CD4-positive, alpha-beta T cell treated with Interleukin-10 for 1 hour (primary cell): ENCODE results near the gene ATG9A.

Experiments used
- DNase-seq: peaks from one replicate; pipeline ENCODE4 v3.0.0-alpha.2; 2020

Gene ATG9A

DNA sequence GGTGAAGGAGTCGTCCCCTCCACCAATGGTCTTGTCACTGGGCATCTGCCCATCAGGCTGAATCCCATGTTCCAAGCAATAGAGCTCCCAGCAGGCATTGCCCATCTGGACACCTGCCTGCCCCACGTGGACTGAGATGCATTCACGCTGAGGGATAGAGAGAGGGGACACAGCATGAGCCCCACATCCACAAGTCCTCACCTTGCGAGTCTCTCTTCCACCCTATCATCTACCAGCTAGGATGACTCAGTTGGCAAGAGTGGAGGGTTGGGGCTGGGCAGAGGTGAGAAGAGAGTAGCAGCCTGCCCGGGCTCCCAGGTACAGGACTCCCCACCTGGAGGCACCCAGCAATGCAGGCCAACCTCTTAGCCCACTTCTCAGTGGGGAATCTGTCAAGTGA is 22.6 kb upstream of the ATG9A start:
- peak; percentile 25 for DNase-seq

DNA sequence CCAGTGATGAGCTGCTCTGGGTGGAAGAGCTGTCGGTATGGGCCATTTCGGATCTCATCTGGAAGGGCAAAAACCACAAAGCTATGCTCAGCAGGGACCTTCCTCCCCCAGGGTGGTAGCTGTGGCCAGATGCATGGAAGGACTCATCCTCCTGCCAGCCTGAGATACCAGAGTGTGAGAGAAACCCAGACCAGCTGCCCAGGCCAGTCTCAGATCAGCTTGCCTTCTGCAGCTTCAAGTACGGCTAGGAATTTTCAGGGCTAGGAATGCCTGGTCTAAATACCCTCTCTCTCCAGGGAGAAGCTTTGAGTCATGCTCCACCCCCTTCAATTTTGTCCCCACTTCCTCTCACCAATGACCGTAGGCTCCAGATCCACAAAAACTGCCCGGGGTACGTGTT is 22.2 kb upstream of the ATG9A start:
- no peak for DNase-seq

DNA sequence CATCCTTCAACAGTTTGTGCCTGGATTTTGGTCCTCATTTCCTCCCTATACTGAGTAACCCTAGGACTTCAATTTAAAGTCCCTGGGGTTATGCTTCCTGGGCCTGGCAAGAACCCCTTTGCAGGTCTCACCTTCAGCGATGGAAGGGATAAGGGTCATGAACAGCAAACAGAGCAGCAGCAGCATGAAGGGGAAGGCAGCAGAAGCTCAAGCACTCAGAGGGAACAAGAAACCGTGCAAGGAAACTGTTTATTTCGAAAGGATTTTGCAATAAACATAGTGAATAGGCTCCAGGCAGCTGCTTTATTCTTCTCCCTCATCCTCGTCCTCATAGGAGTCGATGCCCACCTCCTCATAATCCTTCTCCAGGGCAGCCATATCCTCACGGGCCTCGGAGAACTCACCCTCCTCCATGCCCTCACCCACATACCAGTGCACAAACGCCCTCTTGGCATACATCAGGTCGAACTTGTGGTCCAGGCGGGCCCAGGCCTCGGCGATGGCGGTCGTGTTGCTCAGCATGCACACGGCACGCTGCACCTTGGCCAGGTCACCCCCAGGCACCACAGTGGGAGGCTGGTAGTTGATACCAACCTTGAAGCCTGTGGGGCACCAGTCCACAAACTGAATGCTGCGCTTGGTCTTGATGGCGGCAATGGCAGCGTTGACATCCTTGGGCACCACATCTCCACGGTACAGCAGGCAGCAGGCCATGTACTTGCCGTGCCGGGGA is 20.8 kb upstream of the ATG9A start:
- DNase-seq = no peak

DNA sequence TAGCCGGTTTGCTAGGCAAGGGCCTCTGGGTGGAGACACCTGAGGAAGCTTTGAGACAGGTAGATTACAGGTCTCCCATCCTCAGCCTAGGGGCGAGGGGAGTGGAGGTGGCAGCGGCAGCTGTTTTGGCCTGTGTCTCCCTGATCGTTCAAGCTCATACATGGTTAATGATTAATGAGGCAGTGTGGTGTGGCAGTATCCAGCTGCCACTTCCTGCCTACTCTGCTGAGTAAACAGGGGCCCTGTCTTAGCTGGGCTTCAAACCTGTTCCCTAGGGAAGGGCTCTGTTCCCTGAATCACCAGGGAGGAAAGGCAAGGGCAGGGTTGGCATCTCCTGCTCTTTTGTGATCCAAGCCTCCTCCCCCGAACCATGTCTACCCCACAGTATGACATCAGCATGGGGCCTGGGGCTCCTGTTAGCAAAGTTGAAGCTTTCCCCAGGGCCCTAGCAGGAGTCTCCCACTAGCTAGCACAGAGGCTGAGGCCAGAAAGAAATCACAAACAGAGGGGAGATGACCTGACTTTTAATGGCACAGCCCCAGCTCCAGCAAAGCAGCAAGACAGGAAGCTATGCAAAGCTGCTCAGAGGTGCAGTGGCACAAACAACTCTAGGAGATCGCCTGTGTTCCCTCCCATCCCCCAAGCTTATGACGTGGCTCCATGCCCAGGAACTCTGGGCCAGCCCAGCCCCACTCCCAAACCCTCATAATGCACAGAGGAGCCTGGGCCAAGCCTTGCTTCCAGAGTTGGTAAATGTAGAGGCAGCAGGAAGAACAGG is 20.0 kb upstream of the ATG9A start:
- peak; percentile 65 for DNase-seq

DNA sequence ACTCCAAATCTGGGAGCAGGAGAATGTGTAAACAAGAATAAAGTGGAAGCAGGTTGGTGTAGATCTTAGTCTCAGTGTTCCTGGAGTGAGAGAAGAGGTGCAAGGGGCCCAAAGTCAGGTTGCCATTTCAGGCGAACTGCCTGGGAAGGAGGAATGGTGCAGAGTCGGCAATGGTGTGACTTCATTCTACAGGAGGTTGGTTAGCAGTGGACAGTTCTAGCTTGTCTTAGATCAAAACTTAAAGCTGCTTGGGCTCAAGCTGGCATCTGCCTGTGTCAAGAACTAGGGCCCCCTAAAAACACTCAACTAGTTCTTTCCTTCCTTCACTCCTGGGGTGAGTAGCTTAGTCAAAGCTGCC is 19.4 kb upstream of the ATG9A start:
- no peak for DNase-seq

DNA sequence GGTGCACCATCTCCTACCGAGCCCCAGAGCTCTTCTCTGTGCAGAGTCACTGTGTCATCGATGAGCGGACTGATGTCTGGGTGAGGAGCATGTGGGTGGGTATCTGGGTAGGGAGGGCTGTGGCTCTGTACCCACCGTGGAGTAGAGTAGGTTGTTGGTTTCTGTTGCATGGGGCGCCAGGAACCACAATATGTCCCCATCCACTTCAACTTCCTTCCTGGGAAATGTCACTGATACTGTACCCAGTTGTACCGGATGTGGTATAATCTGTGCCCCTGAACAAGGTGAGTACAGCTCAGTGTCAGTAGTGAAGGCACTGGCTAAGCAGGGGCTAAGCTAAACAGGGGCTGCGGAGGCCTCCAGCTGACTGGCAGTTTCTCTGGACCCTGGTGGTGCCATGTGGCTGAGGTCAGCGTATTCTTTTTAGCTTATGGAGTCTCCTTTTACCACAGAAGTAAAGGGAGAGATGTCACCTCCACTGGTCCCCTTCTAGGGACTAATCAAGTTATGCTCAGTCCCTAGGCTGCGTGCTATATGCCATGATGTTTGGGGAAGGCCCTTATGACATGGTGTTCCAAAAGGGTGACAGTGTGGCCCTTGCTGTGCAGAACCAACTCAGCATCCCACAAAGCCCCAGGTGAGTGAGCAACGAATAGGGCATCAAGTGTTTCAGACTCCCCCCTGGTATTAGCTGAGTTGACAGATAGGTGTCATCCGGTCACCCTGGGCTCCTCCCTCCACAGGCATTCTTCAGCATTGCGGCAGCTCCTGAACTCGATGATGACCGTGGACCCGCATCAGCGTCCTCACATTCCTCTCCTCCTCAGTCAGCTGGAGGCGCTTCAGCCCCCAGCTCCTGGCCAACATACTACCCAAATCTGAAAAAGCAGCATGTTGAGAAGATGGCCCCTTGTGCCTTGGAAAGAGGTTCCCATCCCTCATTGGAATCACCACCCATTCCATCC is 18.5 kb upstream of the ATG9A start:
- peak; percentile 80 for DNase-seq

DNA sequence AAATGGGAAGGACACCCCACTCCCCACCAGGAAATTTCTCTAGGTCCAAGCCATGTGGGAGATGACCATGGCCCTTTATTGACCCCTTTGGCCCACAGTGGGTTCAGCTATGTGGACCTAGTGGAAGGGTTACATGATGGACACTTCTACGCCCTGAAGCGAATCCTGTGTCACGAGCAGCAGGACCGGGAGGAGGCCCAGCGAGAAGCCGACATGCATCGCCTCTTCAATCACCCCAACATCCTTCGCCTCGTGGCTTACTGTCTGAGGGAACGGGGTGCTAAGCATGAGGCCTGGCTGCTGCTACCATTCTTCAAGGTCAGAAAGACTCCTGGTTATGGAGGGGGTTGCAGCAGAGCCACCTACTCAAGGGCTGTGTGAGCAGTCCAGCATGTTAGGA is 17.1 kb upstream of the ATG9A start:
- DNase-seq = no peak

DNA sequence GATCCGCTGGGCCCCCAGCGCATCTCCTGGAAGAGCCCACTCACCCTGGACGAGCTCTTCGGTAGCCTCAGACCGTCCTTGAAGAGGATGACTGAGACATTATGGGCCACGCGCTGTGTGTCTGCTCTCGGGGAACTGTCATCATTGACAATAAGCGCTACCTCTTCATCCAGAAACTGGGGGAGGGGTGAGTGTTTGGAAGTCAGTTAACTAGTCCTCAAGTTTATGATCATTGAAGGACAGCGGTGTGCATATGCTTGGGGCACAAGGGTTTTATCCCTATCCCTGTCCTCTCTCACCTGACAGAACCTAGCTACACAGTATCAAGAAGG is 16.4 kb upstream of the ATG9A start:
- DNase-seq = no peak

DNA sequence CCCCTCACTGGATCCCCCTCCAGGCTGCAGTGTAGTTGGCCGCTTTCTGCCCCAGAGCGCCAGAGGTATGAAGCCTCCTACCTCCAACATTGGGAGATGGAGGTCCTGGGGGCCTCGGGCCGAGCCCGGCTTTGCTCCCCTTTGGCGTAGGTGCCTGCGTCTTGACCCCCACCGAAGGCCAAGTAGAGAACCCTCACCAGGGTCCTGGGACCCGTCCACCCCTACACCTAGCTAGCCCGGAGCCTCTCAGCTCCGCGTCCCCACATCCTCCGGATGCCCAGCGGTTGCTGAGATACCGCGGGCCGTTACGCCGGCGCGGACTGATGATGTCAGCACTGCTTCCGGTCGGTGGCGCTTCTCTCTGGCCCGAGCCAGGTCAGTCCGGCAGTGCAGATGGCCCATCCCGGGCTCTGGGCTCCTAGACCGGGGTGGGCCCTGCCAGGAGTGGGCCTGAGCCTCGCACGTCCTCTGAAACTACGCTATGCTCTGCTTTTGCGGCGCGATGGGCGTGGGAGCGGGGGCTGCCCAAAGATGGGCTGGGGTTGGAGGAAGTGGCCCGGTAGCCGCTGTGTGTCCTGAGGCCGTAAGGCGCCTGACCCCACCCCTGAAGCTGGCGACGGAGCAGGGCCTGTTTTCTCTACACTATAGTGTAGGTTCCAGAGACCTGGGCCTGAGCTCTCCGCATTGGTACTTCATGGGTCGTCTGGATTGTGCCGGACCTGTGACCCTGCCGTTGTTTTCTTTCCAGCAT is 15.9 kb upstream of the ATG9A start, which contains the start of the genes GLB1L and STK16:
Gene GLB1L, minus strand, starts transcription at position 297 of the 751 bp plus-strand sequence. CDS start 1,871 bp downstream, outside the sequence.
Gene STK16, plus strand, starts transcription at position 332 of the 751 bp plus-strand sequence. CDS start 521 bp downstream, outside the sequence.
- DNase-seq = peak; percentile 88

DNA sequence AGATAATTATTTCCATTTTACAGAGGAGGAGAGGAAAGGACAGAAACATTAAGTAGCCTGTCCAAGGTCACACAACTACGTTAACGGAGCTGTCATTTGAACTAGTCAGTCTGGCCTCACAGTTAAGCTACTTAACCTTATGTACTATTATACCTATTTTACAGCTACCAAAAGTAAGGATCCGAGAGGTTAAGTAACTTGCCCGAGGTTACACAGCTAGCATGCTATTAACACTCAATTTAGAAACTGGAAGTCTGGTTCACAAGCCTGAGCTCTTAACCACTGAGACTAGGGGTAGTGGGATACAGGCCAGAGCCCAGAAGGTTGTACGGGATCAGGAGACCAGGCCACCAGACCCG is 15.3 kb upstream of the ATG9A start:
- DNase-seq = no peak

DNA sequence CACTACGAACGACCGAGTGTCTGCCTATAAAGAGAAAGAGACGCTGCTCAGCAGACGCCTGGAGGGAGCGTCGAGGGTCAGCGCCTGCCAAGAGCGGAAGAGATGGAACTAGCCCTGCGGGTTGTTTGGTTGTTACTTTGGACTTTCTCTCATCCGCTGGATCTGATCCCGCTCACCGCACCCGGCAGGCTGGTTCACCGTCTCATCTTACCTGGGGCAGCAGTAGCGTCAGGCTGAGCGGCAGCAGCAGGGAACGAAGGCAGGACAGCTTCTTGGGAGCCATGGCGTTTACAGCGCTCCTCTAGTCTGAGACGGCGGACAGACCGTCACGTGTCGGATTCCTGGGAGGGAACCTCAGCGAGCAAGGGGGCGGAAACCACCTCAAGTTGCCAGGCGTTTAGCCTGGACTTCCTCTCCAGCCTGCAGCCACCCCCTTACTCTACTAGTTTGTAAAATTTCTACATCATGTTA is 13.9 kb upstream of the ATG9A start:
- no peak for DNase-seq

DNA sequence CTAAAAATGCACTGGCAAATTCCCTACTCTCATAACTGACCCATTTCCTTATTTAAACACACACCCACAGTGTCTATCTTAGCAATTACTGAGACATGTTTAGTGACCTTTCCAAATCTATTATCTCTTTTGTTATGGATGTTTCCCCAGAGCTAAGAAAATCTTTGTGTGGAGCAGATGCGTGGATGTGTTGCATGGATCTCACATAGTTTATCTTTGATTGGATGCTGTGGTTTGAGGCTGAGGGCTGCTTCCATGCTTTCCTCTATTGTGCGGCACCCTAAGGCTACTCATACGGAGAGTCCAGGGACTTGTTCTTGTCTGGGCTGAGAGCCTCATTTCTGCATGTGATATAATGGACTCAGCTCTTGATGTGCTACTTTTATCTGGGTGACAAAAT is 4.9 kb upstream of the ATG9A start:
- DNase-seq = no peak

DNA sequence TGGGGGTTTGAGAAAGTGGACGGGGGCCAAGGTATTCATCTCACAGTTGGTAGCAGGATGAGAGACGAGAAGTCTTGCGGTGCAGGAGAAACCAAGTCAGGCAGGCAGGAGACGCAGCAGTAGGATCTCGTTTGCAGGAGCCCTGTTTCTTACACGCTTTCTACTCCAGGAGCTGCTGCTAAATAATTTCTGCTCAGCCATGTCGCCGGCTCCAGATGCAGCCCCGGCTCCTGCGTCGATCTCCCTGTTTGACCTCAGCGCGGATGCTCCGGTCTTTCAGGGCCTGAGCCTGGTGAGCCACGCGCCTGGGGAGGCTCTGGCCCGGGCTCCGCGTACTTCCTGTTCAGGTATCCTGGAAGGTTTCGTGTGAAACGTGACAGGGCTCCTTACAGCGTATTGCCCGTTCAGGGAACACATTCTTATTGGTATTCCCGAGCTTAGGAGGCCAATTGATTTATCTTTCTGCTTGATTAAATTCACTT is 664 bp upstream of the ATG9A start:
- DNase-seq = peak; percentile 35

DNA sequence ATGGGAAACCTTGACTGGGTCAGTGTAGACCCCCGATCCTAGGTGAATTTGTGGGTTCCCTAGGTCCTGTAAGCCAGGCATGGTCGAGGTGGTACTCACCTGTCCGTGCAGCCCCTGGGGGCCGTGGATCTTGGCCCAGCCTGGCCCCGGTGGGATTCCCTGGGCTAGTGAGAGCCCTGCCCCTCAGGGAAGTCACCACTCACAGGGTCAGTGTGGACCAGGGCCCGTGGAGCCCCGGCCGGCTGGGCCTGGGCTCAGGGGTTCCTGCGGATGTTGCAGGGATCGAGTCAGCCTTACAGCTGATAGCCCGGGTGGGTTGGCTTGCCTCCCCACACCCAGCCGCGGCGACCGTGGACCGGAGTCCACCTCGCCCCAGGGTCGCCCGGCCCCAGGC is 528 bp downstream of the ATG9A start:
- DNase-seq = no peak

DNA sequence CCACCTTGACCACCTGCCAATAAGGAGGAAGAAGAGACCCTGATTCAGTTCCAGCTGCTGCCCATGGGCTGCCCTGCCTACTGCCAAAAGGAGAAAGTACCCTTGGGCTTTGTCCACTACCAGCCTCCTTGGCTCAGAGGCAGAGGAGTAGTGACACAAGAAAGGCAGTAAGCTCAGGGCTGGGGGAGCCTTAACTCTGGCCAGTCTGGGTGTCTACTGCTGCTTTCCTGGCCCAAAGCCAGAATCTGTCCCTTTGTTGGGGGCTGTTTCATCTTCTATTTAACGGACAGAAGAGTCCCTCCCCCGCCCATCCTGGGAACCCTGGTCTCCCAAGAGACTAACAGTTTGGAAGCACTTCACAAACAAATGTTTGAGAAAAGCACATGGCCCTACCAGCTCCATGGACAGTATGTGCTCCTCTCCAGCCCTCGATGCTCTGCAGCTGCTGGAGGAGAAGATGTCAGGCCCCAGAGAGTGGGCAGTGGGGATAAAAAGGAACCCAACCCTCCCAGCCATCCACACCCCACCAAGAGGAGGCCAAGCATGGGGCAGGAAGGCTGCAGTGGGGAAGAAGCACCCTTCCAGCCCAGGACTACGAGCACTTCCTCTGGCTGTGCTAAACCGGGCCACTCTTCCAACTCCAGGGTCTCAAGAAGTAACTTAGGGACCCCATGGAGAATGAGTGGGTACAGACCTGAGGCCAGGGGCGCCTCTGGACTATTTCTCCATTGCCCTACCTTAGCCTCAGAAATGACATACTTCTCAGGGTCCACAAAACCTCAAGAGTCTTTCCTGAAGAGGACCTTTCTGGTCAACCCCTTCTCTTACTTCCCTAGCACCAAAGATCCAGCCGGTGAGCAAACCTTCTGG is 1.2 kb downstream of the ATG9A start:
- DNase-seq = no peak

DNA sequence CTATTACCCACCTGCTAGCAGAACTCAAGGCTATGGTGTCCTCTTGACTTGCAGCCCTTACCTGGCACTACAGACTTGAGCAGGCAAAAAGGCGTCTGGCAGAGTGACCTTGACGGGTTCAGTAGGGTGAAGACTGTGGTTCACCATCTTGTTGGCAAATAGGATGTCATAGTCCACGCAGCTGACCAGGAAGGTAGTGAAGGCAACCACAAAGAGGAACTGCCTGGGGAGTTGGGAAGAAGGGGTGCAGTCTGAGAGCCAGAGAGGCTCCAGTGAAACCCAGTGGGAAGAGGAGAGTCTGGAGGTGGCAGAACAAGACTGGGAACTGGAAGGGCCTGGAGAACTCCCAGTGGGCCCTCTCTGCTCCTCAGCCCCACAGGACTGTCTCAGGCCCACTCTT is 4.1 kb downstream of the ATG9A start:
- DNase-seq = no peak

DNA sequence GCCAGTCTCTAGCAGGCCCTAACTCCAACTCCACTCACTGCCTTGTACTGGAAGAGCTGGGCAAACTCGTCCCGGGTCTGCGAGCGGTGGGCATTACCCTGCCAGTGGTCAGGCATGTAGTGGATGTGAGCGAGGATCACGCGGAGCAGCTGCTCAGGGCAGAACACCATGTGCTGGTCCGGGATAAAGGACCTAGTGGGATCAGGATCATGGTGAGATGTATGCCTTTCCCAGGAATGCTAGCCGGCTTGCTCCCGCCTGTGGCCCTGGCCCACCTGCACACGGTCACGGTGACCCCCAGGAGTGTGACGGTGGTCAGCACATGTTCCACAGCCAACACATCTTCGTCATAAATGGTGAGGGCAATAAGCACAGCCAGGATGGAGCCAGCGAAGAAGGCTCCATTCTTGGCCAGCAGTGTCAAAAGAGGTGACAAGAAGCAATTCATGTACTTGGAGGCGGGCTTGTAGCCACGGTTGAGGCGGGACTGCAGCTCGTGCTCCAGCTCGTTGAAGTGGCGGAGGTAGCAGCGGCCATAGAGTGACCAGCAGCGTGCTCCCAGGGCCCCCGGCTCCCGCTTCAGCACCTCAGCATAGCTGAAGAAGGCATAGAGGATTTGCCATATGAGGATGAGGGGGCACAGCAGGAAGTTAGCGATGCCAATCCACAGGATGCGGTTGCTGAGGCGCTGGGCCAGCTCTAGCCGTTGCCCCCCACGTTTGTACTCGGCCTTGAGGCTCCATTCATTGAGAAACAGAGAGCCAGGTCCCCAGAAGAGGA is 5.4 kb downstream of the ATG9A start:
- DNase-seq = no peak

DNA sequence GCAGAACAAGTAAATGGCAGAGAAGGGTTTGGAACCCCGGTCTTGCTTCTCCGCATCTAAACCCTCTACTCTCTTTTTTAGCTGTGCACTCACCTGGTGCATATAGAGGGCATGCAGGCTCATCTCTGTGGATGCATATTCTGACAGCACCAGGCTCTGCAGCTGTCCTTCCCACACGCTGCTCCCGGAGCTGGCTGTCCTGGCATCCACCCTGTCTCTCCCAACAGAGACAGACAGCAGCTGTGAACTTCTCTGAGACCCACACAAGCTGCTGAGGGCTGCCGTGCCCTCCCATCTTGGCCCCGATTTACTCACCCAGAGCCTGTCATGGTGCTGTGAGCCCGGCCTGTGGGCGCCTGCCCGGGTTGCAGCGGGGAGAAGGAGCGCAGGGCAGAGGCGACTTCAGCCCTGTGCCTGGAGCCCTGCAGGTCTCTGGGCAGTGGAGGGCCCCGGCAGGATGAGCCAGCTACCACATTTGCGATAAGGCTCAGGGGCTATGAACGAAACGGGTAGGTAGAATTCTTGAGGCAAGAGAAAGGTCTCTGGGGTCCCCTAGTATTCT is 7.4 kb downstream of the ATG9A start:
- no peak for DNase-seq

DNA sequence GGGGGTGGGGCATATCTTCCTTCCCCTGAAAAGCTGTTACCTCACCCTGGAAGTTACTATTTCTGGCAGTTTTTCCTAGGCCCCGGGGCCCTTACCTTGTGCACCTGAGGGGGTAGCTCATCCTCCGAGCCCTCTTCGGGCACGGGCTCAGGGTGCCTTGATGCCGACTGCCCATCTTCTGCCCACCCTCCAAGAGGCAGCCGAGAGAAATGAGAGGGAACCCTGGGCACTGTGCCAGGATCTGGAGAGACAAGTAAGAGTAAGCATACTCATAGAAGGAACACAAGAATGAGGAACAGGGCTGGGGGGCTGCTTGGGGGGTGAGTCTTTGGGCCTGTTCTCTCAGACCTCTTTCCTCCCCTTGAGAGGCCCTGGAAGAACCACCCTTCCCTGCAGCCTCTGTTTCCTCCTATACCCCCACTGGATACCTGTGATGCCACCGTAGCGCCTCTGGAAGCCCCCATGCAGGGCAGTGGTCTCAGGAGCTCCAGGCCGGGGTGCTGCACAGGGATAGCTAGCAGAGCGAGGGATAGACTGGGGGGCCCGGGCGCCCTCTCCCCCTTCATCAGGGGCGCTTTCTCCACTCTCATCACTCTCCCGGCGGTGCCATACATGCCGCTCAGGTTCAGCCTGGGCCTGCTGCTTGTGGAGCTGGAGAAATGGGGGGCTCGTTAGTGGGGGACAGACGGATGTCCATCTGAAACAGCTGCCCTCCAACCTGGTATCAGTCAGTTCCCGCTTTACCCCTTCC is 8.6 kb downstream of the ATG9A start:
- DNase-seq = no peak
